ENCODE measurements around the gene TRIM71. TPM values are rescaled to one million over a fixed set of nuclear protein-coding genes. Genes with fewer than 3 reads are reported as not detected.

TRIM71 gene
- total and polyA plus RNA-seq, 2 of the 13 experiments (the other 11 are each of a cell fraction or from before 2014, with no cell fraction given), result 21.7 to 76.9 TPM

- Histone ChIP-seq H3K4me3 (replicated peaks in 1 of 3; ENCODE audit: insufficient read depth in 1 of 3, low read depth in 2 of 3, low read length in 3 of 3) (no peak overlapping the region), H3K36me3 (replicated peaks in 1 of 2; ENCODE audit: control insufficient read depth in 1 of 2, insufficient read depth in 2 of 2, low read length in 2 of 2) (peaks cover 2 to 5% of the 10 kb centered on the region in 2 experiments; a peak in 3 of 5 replicates), H3K9ac (ENCODE audit: insufficient read depth, low read depth, low read length) (no peak overlapping the region), H2AFZ (ENCODE audit: low read length) (no peak overlapping the region), H3K79me2 (ENCODE audit: insufficient read depth, low read length) (peaks cover 98% of the 10 kb centered on the region), H3K27ac (ENCODE audit: extremely low read length, insufficient read depth, low read length) (peak overlapping the region; percentile 26), H3K4me2 (ENCODE audit: low read depth, low read length) (peak overlapping the region; percentile 54), H3K4me1 (ENCODE audit: insufficient read depth, low read length) (peaks cover 100% of the 10 kb centered on the region), H3K27me3 (ENCODE audit: control insufficient read depth in 1 of 2, insufficient read depth in 2 of 2, low read length in 2 of 2) (no peaks in the 10 kb centered on the region), H4K20me1 (ENCODE audit: insufficient read depth, low read length) (peaks cover 88% of the 10 kb centered on the region), H3K9me3 (ENCODE audit: low read length) (no peaks in the 10 kb centered on the region)
- intact Hi-C loops (cut with micrococcal nuclease; ENCODE audit: unreplicated experiment) (no loop called here), in situ Hi-C loops (cut with HindIII; ENCODE audit: extremely low pct_ligation_motif_present, low pct_unique_long_range_greater_than_20kb) (no loop called here)
- ATAC-seq (no peak), DNase-seq (ENCODE audit: low spot score) (no peak), FAIRE-seq (no peak)
- CTCF ChIA-PET (ENCODE audit: low intra/inter-chr PET ratio, low total read pairs), result no interaction called here
- WGBS (ENCODE audit: low lambda C conversion rate), result 78% methylated on average over 1 of the region's 1 CpG
- TF ChIP-seq MAFK (conservative IDR thresholded peaks at IDR 0.05 in 1 of 2, IDR thresholded peaks at IDR 0.05 in 1 of 2; ENCODE audit: low read length in 2 of 2), result peak; percentile 10 to 20; a peak in 1 of 4 replicates
- TF ChIP-seq CAMTA2 (CRISPR knock-in tag; IDR thresholded peaks at IDR 0.05; ENCODE audit: borderline replicate concordance), result no peak
- BruUV-seq (replicated peaks), result no TSS peak
- POLR2A ChIA-PET, result interaction anchor here (4.8 kb wide), 1 partner anchor 8 kb away, joined by 27 read pairs; no protein-coding TSS in a partner anchor
Observed at GRCh38 chr3:32847528-32847927, 29.7 kb downstream of the TRIM71 start.

DNA sequence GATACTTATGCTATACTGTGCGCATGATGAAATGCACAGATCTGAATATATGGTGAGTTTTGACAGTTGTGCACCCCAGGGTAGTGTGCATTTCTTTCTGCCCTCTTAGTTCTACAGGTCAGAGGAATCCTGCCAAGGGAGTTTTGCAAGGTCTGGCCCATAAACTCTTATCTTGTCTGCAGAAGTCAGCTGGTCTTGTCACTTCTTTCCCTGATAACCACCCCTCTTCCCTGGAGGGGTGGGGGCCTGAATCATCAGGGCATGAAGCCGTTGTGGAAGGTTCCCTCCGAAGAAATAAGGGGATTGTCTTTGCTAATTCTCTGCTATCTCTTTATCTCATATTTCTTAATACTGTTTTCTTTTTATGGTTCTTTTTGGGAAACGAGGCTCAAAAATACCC, 30.4 kb downstream of the TRIM71 start:
- peaks cover under 1 to 2% of the 10 kb centered on the region in 2 experiments; a peak in 2 of 5 replicates for H3K36me3 ChIP-seq (replicated peaks in 1 of 2; ENCODE audit: control insufficient read depth in 1 of 2, insufficient read depth in 2 of 2, low read length in 2 of 2)
- CTCF ChIA-PET (ENCODE audit: low intra/inter-chr PET ratio, low total read pairs), result no interaction called here
- in situ Hi-C loops (cut with HindIII; ENCODE audit: extremely low pct_ligation_motif_present, low pct_unique_long_range_greater_than_20kb), result no loop called here
- no peaks in the 10 kb centered on the region for H3K27me3 ChIP-seq (ENCODE audit: control insufficient read depth in 1 of 2, insufficient read depth in 2 of 2, low read length in 2 of 2)
- ATAC-seq (no peak), DNase-seq (ENCODE audit: low spot score) (no peak), FAIRE-seq (no peak)
- 37% methylated on average over 4 of the region's 4 CpGs for WGBS (ENCODE audit: low lambda C conversion rate)
- H3K79me2 ChIP-seq (ENCODE audit: insufficient read depth, low read length), result peaks cover 96% of the 10 kb centered on the region
- H3K9me3 ChIP-seq (ENCODE audit: low read length), result no peaks in the 10 kb centered on the region
- H3K4me3 ChIP-seq (replicated peaks in 1 of 3; ENCODE audit: insufficient read depth in 1 of 3, low read depth in 2 of 3, low read length in 3 of 3), result peak overlapping the region in 1 of 3 experiments; percentile 36; a peak in 1 of 6 replicates
- intact Hi-C loops (cut with micrococcal nuclease; ENCODE audit: unreplicated experiment), result no loop called here
- no peak overlapping the region for H2AFZ ChIP-seq (ENCODE audit: low read length)
- BruUV-seq (replicated peaks), result no TSS peak
- peak overlapping the region; percentile 71 for H3K27ac ChIP-seq (ENCODE audit: extremely low read length, insufficient read depth, low read length)
- H3K4me2 ChIP-seq (ENCODE audit: low read depth, low read length), result peak overlapping the region; percentile 80
- H4K20me1 ChIP-seq (ENCODE audit: insufficient read depth, low read length), result peaks cover 89% of the 10 kb centered on the region
- peaks cover 100% of the 10 kb centered on the region for H3K4me1 ChIP-seq (ENCODE audit: insufficient read depth, low read length)
- POLR2A ChIA-PET, result interaction anchor here (1.3 to 4.8 kb wide), 3 partner anchors 9 to 54 kb away, joined by 3 to 27 read pairs (median 3); no protein-coding TSS in a partner anchor
- H3K9ac ChIP-seq (ENCODE audit: insufficient read depth, low read depth, low read length), result peak overlapping the region; percentile 64; the same call in 1 of the 2 replicates
- TF ChIP-seq, protein P1, sequence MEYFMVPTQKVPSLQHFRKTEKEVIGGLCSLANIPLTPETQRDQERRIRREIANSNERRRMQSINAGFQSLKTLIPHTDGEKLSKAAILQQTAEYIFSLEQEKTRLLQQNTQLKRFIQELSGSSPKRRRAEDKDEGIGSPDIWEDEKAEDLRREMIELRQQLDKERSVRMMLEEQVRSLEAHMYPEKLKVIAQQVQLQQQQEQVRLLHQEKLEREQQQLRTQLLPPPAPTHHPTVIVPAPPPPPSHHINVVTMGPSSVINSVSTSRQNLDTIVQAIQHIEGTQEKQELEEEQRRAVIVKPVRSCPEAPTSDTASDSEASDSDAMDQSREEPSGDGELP (IDR thresholded peaks at IDR 0.05; ENCODE audit: borderline replicate concordance, low read depth), result peak; percentile 65; the same call in 1 of the 2 replicates
- no peak for TF ChIP-seq ATF7 (IDR thresholded peaks at IDR 0.05)
- TF ChIP-seq ATF7 (CRISPR knock-in tag; IDR thresholded peaks at IDR 0.05), result no peak
- TF ChIP-seq TFDP2 (CRISPR knock-in tag; IDR thresholded peaks at IDR 0.05), result no peak
- TF ChIP-seq POLR2A (IDR thresholded peaks at IDR 0.05; ENCODE audit: insufficient read depth in 1 of 2, low read depth in 2 of 2, low read length in 2 of 2), result 0 out of 4 replicates have a peak, but pooled peaks of 1 of the 2 experiments have one; percentile 12
- no peak for TF ChIP-seq TIGD3 (CRISPR knock-in tag; IDR thresholded peaks at IDR 0.05; ENCODE audit: borderline replicate concordance)
- no peak for TF ChIP-seq ZNF569 (CRISPR knock-in tag; IDR thresholded peaks at IDR 0.05; ENCODE audit: borderline replicate concordance)
- TF ChIP-seq ZEB1 (IDR thresholded peaks at IDR 0.05; ENCODE audit: insufficient replicate concordance, low read depth), result no peak
- no peak for TF ChIP-seq KLF15 (CRISPR knock-in tag; IDR thresholded peaks at IDR 0.05; ENCODE audit: borderline replicate concordance)
- no peak for TF ChIP-seq ZNF34 (CRISPR knock-in tag; IDR thresholded peaks at IDR 0.05; ENCODE audit: borderline replicate concordance)
- no peak for TF ChIP-seq CCAR2 (optimal IDR thresholded peaks at IDR 0.05; ENCODE audit: low read depth, low read length)
- no peak for TF ChIP-seq ADNP (CRISPR knock-in tag; IDR thresholded peaks at IDR 0.05)
- TF ChIP-seq FOSL2 (CRISPR knock-in tag; IDR thresholded peaks at IDR 0.05), result no peak
- TF ChIP-seq SAP130 (CRISPR knock-in tag; IDR thresholded peaks at IDR 0.05; ENCODE audit: low read depth), result peak; percentile 29; the same call in 1 of the 2 replicates

All from HepG2 (cell line).